ENCODE results near the gene SLFN14.
"Not testable (repeated sequence)": the region's sequence is repeated elsewhere in the genome, so short reads cannot be mapped to it uniquely, and the experiment has no call there.

The SLFN14 gene

DNA sequence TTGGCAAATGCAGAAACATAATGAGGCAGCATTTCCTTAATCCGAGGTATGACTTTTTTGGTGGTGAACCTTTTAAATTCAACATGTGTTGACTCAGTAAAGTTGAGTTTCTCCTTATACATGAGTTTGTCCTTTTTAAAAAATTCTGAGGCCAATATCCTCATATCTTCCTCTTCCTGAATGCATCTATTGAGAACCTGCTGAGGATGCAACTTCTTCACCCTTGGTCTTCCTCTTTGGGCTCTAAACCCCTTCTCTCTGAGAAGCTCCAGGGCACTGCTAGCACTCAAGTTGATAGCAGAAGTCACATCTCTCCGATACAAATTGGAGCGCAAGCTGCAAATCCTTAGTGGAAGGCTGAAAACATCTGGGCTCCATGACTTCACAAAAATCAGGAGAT, 3.3 kb downstream of the SLFN14 start:
- DNase-seq, result no peak

DNA sequence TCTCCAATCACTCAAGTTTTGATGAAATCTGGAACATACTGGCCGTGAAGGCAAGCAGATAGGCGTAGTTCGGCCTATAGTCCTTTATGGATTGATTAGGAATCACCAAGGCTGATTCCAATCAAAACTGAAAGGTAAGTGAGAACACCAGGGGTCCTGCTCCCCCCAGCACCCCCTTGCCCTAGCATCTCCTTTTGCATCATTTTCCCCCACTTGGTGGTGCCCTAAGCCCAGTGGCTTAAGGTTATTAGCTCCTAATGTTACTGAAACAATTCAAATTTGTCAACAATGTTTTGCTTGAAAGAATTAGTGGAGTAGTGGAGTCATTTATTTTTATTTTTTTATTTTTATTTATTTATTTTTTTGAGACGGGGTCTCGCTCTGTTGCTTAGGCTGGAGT, 4.9 kb downstream of the SLFN14 start:
- no peak for DNase-seq

- no peak for DNase-seq
These were observed 6.0 kb downstream of the SLFN14 start for GRCh38 chr17:35554668-35555067.

DNA sequence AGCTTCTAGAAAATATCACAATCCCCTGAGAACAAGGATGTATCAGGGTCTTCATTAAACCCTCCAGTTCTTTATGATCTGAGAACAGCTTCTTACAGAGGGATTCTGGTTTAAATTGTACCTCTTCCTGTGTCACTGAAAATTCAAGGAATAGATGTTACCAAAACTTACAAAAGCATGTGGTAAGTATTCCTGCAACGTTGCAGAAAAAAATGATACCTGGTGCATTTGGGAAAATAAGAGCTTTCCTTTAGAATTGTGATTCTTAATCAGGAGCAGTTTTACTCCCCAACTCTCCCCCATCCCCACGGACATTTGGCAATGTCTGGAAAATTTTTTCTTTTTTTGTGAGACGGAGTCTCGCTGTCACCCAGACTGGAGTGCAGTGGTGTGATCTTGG, 7.3 kb downstream of the SLFN14 start:
- no peak for DNase-seq

GRCh38 chr17:35548978-35549377, 11.6 kb downstream of the SLFN14 start:
- no peak for DNase-seq

DNA sequence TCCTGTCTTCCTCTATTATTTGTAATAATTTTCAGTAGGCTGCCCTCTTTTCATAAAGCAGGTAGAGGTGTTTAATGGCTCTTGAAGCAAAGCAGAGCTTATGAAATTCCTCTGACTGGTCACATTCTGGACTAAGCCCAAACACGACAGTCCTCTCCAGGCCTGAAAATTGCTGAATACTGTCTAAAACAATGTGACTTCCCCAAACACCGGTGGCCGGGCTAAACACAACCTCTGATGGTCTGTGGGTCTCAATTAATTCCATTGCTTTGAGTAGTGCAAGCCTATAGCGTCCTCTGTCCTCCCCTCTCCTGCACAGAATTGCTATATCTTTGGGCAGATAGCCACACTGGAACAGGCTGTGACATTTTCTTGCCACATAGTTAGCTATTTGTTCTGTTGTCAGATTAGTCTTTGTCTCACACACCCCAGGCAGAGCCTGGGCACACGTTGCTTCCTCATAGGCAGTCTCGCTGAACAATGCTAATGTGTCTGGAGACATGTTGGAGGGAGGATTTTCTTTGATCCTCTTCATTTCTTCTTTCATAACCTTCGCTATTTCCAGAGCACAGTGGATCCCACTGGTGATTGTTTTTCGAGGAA, 12.3 kb downstream of the SLFN14 start:
- DNase-seq, result no peak

- no peak for DNase-seq
These were observed 14.1 kb downstream of the SLFN14 start for GRCh38 chr17:35546487-35546886.

GRCh38 chr17:35545150-35545549, 15.5 kb downstream of the SLFN14 start:
- DNase-seq, result no peak

- DNase-seq, result no peak
These were observed 16.8 kb downstream of the SLFN14 start for GRCh38 chr17:35543856-35544255.

GRCh38 chr17:35542990-35543389, 17.6 kb downstream of the SLFN14 start:
- DNase-seq, result no peak

DNA sequence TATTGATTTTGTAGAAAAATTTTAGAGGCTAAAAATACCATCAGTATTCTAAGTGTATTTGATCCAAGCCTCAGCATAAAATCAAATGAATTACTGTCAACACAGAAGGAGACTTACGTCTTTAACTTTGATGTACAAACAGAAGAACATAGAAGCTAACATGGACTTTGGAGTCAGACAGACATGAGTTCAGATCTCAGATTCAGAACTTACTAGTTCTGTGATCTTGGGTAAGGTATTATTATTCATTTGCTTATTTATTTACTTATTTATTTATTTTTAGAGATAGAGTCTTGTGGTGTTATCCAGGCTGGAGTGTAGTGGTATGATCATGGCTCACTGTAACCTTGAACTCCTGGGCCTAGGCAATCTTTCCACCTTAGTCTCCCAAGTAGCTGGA, 19.2 kb downstream of the SLFN14 start:
- DNase-seq, result no peak

DNA sequence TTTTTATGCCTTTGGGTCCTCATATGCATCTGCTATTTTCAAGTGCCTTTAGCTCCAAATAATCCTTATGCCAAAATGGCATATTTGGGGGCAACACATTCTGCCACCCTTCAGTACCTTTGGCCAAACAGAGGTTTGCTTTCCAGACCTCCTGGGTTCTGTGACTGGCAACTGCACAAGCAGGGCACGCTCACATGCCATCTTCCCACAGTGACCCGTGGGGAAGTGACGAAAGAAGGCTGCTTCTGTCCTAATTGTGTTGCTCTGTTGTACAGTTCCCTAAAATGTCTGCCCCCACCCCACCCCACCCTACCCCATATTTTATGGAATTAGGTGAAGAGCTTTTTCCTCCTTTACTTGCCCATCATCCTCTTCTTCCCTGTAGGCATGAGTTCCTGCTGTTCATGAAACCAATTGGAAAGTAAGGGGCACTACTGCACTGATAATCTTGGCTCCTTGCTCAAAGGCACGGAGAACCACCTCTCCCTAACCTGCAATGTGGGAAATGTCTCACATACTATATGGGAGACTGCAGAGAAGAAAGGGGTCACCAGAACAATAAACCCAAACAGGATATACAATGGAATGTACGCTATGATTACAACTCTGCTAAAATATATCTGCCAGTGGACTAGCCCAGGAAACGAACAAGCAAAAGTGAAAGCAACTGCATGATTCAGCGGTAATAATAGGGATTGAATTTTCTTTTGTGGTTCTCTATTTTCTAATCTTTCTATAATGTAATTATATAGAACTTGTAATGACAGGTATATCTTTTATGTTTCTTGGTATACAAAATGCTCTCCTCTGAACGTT, 19.8 kb downstream of the SLFN14 start:
- DNase-seq, result peak; percentile 79

DNA sequence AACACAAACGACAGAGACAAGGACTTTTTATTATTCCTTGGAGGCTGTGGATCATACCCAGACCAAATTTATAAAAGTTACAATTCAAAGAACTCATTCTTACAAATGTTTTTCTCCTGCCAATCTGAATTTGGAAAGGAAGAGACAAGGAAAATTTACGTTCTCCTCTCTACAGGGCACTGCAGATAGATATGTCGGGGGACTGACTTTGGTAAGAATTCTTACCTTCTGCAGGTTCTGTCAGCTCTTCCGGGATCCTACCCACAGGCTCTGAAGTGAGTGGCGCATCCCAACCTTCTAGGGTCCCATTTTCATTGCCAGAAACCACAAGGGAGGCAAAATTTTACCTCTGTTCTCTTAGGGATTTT, 21.0 kb downstream of the SLFN14 start:
- DNase-seq, result no peak

GRCh38 chr17:35537601-35538141, 22.9 kb downstream of the SLFN14 start, which contains the start of gene SLFN12L:
Gene SLFN12L, minus strand, starts transcription at chr17:35537678. Its CDS starts 15,314 bp downstream, at chr17:35522364.
- DNase-seq, result peak; percentile 92

DNA sequence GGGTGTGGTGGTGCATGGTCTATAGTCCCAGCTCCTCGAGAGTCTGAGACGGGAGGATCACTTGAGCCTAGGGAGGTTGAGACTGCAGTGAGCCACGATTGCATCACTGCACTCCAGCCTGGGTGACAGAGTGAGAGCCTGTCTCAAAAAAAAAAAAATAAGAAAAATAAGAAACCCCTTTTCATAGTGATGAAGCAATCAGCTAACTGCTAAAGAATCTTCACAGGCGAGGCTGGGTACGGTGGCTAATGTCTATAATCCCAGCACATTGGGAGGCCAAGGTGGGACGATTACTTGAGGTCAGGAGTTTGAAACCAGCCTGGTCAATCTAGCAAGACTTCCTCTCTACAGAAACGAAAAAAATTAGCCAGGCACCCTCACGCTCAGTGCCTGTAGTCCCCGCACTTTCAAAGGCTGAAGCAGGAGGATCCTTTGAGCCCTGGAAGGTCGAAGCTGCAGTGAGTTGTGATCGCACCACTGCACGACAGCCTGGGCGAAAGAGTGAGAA, 23.9 kb downstream of the SLFN14 start:
- DNase-seq, result peak; percentile 63

- not testable (repeated sequence) for DNase-seq
These were observed 25.2 kb downstream of the SLFN14 start for GRCh38 chr17:35535406-35535805.

DNA sequence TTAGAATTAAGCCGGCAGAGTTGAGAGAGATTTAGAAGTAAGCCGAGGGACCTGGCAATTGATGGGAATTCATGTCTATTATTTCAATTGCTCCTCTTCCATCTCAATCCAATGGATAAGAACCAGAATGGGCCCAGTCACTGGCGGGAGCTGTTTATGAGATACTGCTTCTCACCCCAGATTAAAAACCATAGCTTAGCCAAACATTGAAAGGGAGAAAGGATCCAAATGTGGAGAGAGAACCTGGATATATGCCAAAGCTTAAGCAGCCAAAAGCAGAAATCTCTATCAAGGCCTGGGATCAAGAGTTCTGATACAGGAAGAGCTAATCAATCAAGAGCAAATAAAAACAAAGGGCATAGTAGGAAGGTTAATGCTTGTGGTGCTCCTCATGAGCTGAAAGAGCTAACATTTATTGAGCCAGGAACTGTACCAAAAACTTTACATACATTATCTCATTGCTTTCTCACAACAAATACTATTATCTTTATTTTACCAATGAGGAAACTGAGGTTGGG, 26.0 kb downstream of the SLFN14 start:
- no peak for DNase-seq

- DNase-seq, result peak; percentile 51
These were observed 29.5 kb downstream of the SLFN14 start for GRCh38 chr17:35531160-35531559.

DNA sequence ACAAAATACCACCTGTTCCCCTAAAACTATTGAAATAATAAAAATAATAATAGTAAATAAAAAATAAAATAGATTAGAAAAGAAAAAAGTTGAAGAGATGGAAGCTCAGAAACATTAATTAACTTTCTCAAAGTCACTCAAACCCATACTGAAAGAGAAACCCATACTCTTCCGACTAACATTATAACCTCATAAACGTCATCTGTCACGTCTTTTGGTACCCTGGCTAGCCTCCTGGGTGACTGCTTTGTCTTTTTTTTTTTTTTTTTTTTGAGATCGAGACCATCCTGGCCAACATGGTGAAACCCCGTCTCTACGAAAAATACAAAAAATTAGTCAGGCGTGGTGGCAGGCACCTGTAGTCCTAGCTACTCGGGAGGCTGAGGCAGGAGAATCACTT, 30.8 kb downstream of the SLFN14 start:
- no peak for DNase-seq

DNA sequence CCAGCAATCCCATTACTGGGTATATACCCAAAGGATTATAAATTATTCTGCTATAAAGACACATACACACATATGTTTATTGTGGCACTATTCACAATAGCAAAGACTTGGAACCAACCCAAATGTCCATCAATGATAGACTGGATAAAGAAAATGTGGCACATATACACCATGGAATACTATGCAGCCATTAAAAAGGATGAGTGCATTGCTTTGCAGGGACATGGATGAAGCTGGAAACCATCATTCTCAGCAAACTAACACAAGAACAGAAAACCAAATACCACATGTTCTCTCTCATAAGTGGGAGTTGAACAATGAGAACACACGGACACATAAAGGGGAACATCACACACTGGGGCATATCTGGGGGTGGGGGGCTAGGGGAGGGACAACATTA, 31.3 kb downstream of the SLFN14 start:
- DNase-seq, result not testable (repeated sequence)

- DNase-seq, result no peak
These were observed 37.3 kb downstream of the SLFN14 start for GRCh38 chr17:35523296-35523695.

GRCh38 chr17:35521654-35522256, 38.9 kb downstream of the SLFN14 start:
- peak; percentile 76 for DNase-seq

DNA sequence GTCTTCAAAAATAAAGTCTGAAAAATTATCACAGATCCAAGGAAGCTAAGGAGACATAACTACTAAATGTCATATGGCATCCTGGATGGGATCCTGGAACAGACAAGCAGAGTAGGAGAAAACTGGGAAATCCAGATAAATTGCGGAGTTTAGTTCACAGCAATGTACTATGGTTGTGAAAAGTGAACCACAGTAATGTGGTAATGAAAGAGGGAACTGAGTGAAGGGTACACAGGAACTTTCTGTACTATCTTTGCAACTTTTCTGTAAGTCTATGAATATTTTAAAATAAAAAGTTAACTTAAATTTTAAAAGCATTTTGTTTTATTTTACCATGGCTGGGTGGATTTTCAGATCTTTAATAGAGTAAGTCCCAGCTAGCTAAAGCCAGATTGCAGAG, 39.5 kb downstream of the SLFN14 start:
- no peak for DNase-seq
